HEK293 (cell line): ENCODE data around the gene PDAP1.

Experiments
- CTCF ChIA-PET: fragments of 350-600 bp; formaldehyde crosslinking; extraction: SDS; loops from one replicate; lab custom pipeline; 2021; ENCODE audit warnings: antibody characterized with exemption; lab: Yijun Ruan, JAX
- POLR2A ChIA-PET: fragments of 300-600 bp; formaldehyde crosslinking; extraction: SDS; loops from one replicate; lab custom pipeline; 2020; ENCODE audit warnings: antibody characterized with exemption, inconsistent platforms; lab: Yijun Ruan, JAX
- H3K27ac ChIP-seq: fragments of 200-500 bp; sonication (Bioruptor generic); 2 replicates; pipeline ENCODE4 v1.5.1; 2014; ENCODE audit warnings: low read depth, low read length, control low read depth, inconsistent platforms; ENCODE audit errors: extremely low read depth
- H3K36me3 ChIP-seq, 2 experiments: fragments of 200-500 bp in 1 of 2; sonication (Bioruptor generic) in 1 of 2; 1 replicate in 1 of 2; 2 replicates in 1 of 2; pipeline ENCODE4 v1.5.1; 2014 to 2017; ENCODE audit warnings: inconsistent platforms in 2 of 2, low read length in 2 of 2; ENCODE audit not compliant: control insufficient read depth in 2 of 2, insufficient read depth in 1 of 2
- H3K4me1 ChIP-seq: fragments of 200-500 bp; sonication (Bioruptor generic); 2 replicates; pipeline ENCODE4 v1.5.1; 2014; ENCODE audit warnings: mild to moderate bottlenecking, low read length, inconsistent platforms; ENCODE audit not compliant: control insufficient read depth, insufficient read depth
- H3K4me3 ChIP-seq: 2 replicates; pipeline ENCODE4 v1.5.1; 2011; ENCODE audit warnings: low read depth, mild to moderate bottlenecking, control low read depth, low read length, moderate library complexity
- H3K9me3 ChIP-seq: fragments of 200-500 bp; sonication (Bioruptor generic); 2 replicates; pipeline ENCODE4 v1.5.1; 2014; ENCODE audit warnings: low read depth, low read length, inconsistent platforms; ENCODE audit not compliant: control insufficient read depth, insufficient read depth
- INSM2 ChIP-seq: fragments of 450-650 bp; formaldehyde crosslinking; IDR thresholded peaks from 2 replicates; pipeline ENCODE4 v1.5.1; 2016; ENCODE audit warnings: missing biosample characterization, missing genetic modification characterization
- KLF10 ChIP-seq: fragments of 450-650 bp; IDR thresholded peaks from 2 replicates; pipeline ENCODE4 v1.5.1; 2018; ENCODE audit warnings: missing biosample characterization, mild to moderate bottlenecking, missing genetic modification characterization
- PRDM4 ChIP-seq: fragments of 450-650 bp; formaldehyde crosslinking; IDR thresholded peaks from 2 replicates; pipeline ENCODE4 v1.5.1; 2017; ENCODE audit warnings: missing biosample characterization, missing genetic modification characterization
- TSHZ1 ChIP-seq: fragments of 450-650 bp; formaldehyde crosslinking; IDR thresholded peaks from 2 replicates; pipeline ENCODE4 v1.5.1; 2016; ENCODE audit warnings: missing biosample characterization, missing genetic modification characterization, borderline replicate concordance
- ZBTB49 ChIP-seq: fragments of 450-650 bp; formaldehyde crosslinking; IDR thresholded peaks from 2 replicates; pipeline ENCODE4 v1.5.1; 2016; ENCODE audit warnings: missing biosample characterization, missing genetic modification characterization, low read depth
- ZIC2 ChIP-seq: fragments of 450-650 bp; formaldehyde crosslinking; IDR thresholded peaks from 2 replicates; pipeline ENCODE4 v1.5.1; 2016; ENCODE audit warnings: missing biosample characterization, missing genetic modification characterization
- ZNF146 ChIP-seq: fragments of 450-650 bp; formaldehyde crosslinking; IDR thresholded peaks from 2 replicates; pipeline ENCODE4 v1.5.1; 2016; ENCODE audit warnings: missing biosample characterization, missing genetic modification characterization
- ZNF169 ChIP-seq: fragments of 450-650 bp; formaldehyde crosslinking; IDR thresholded peaks from 2 replicates; pipeline ENCODE4 v1.5.1; 2016; ENCODE audit warnings: missing biosample characterization, missing genetic modification characterization
- ZNF211 ChIP-seq: fragments of 450-650 bp; formaldehyde crosslinking; IDR thresholded peaks from 2 replicates; pipeline ENCODE4 v1.5.1; 2016; ENCODE audit warnings: low read depth, missing biosample characterization, missing genetic modification characterization
- ZNF239 ChIP-seq: fragments of 450-650 bp; formaldehyde crosslinking; IDR thresholded peaks from 2 replicates; pipeline ENCODE4 v1.5.1; 2016; ENCODE audit warnings: missing biosample characterization, missing genetic modification characterization
- ZNF341 ChIP-seq: fragments of 450-650 bp; formaldehyde crosslinking; IDR thresholded peaks from 2 replicates; pipeline ENCODE4; 2016; ENCODE audit warnings: low read depth, missing biosample characterization, missing genetic modification characterization
- ZNF391 ChIP-seq: fragments of 450-650 bp; formaldehyde crosslinking; IDR thresholded peaks from 2 replicates; pipeline ENCODE4 v1.5.1; 2016; ENCODE audit warnings: low read depth, missing biosample characterization, missing genetic modification characterization, borderline replicate concordance
- ZNF423 ChIP-seq: fragments of 450-650 bp; formaldehyde crosslinking; IDR thresholded peaks from 2 replicates; pipeline ENCODE4 v1.5.1; 2016; ENCODE audit warnings: missing biosample characterization, missing genetic modification characterization
- ZNF514 ChIP-seq: fragments of 450-650 bp; formaldehyde crosslinking; IDR thresholded peaks from 2 replicates; pipeline ENCODE4 v1.5.1; 2016; ENCODE audit warnings: missing biosample characterization, missing genetic modification characterization
- ZNF521 ChIP-seq: fragments of 450-650 bp; formaldehyde crosslinking; IDR thresholded peaks from 2 replicates; pipeline ENCODE4 v1.5.1; 2017; ENCODE audit warnings: missing biosample characterization, mild to moderate bottlenecking, missing genetic modification characterization
- ZNF571 ChIP-seq: fragments of 450-650 bp; formaldehyde crosslinking; IDR thresholded peaks from 2 replicates; pipeline ENCODE4 v1.5.0; 2017; ENCODE audit warnings: missing biosample characterization, missing genetic modification characterization
- ZNF585B ChIP-seq: fragments of 450-650 bp; formaldehyde crosslinking; IDR thresholded peaks from 2 replicates; pipeline ENCODE4 v1.5.1; 2016; ENCODE audit warnings: missing biosample characterization, missing genetic modification characterization
- ZNF624 ChIP-seq: fragments of 450-650 bp; formaldehyde crosslinking; IDR thresholded peaks from 2 replicates; pipeline ENCODE4 v1.5.1; 2017; ENCODE audit warnings: missing biosample characterization, missing genetic modification characterization
- ZNF639 ChIP-seq: fragments of 450-650 bp; formaldehyde crosslinking; IDR thresholded peaks from 2 replicates; pipeline ENCODE4 v1.5.1; 2016; ENCODE audit warnings: missing biosample characterization, missing genetic modification characterization
- ZNF692 ChIP-seq: fragments of 450-650 bp; formaldehyde crosslinking; IDR thresholded peaks from 2 replicates; pipeline ENCODE4 v1.5.1; 2016; ENCODE audit warnings: missing biosample characterization, missing genetic modification characterization
- ZNF837 ChIP-seq: fragments of 450-650 bp; formaldehyde crosslinking; IDR thresholded peaks from 2 replicates; pipeline ENCODE4 v1.5.1; 2016; ENCODE audit warnings: missing biosample characterization, missing genetic modification characterization

The PDAP1 gene

GRCh38 chr7:99420986-99421385, 12.6 kb upstream of the PDAP1 start:
- ChIA-PET POLR2A (interaction anchor here (1.3 to 4.9 kb wide), 3 partner anchors 12 to 20 kb away, joined by 3 to 36 read pairs (median 5); partner anchors contain the start of genes BUD31, CPSF4, PDAP1 and PTCD1), CTCF (no interaction called here)
- Histone ChIP-seq H3K36me3 (peaks cover 34 to 94% of the 10 kb centered on the region in 2 experiments), H3K4me3 (no peak overlapping the region), H3K27ac (no peak overlapping the region), H3K4me1 (no peaks in the 10 kb centered on the region), H3K9me3 (no peaks in the 10 kb centered on the region)
- TF ChIP-seq ZNF624 (no peak), ZNF211 (no peak), ZNF585B (tag by site-specific recombination) (no peak), ZNF571 (tag by site-specific recombination) (no peak), ZBTB49 (tag by site-specific recombination) (no peak), TSHZ1 (no peak), ZNF239 (tag by site-specific recombination) (no peak), ZNF639 (tag by site-specific recombination) (no peak), ZNF692 (tag by site-specific recombination) (no peak), ZNF837 (tag by site-specific recombination) (no peak), ZNF391 (tag by site-specific recombination) (no peak)

- Histone ChIP-seq H3K4me1 (no peaks in the 10 kb centered on the region), H3K36me3 (peaks cover 34 to 93% of the 10 kb centered on the region in 2 experiments), H3K27ac (no peak overlapping the region), H3K4me3 (no peak overlapping the region), H3K9me3 (no peaks in the 10 kb centered on the region)
- CTCF ChIA-PET = no interaction called here
- POLR2A ChIA-PET = interaction anchor here (1.1 to 4.9 kb wide), 4 partner anchors 11 to 29 kb away, joined by 3 to 36 read pairs (median 4); partner anchors contain the start of genes BUD31, CPSF4, PDAP1 and PTCD1
- no peak for TF ChIP-seq PRDM4 (tag by site-specific recombination)
- TF ChIP-seq ZNF521 = no peak
- no peak for TF ChIP-seq KLF10 (tag by site-specific recombination)
- no peak for TF ChIP-seq ZNF423 (tag by site-specific recombination)
- no peak for TF ChIP-seq ZNF514 (tag by site-specific recombination)
- no peak for TF ChIP-seq ZNF146 (tag by site-specific recombination)
- TF ChIP-seq ZNF169 = no peak
- no peak for TF ChIP-seq INSM2 (tag by site-specific recombination)
- no peak for TF ChIP-seq ZNF341 (tag by site-specific recombination)
- TF ChIP-seq ZNF239 (tag by site-specific recombination) = no peak
- no peak for TF ChIP-seq ZIC2 (tag by site-specific recombination)
These were observed 11.8 kb upstream of the PDAP1 start for GRCh38 chr7:99420213-99420612.
